ENCODE data around the gene B3GALT5.

Gene B3GALT5

GRCh38 chr21:39610703-39611102, 2.0 kb upstream of the B3GALT5 start:
- DNase-seq = no peak

DNA sequence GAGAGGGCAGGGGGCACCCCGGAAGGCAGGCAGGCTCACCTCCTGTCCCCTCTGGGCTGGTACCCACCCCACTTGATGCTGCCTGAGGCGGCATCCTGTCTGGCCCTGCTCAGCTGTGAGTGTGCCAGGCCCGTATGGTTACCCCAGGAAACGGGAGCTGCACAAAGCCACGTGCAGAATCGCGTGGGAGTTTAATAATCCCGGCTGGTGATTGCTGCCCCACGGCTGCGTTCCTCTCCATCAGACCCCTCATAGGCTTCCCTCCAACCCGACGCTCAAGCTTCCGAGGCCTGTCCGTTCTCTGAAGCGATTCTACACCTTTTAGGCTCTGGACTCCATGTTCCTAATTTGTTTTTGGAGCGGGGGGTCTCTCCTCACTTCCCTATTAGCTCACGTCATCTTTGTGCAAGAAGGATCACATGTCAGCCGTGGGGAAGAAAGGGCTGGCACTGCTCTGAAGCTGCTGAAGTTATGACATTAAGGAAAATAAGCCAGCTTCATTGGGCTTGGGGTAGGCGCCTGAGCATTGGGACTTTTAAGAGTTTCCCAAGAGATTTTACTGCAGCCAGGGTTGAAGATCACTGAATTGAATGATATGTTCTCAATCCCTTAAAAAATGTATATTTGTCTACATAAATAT, 1.1 kb upstream of the B3GALT5 start:
- DNase-seq = no peak

GRCh38 chr21:39613041-39613934, 548 bp downstream of the B3GALT5 start:
- DNase-seq = no peak

DNA sequence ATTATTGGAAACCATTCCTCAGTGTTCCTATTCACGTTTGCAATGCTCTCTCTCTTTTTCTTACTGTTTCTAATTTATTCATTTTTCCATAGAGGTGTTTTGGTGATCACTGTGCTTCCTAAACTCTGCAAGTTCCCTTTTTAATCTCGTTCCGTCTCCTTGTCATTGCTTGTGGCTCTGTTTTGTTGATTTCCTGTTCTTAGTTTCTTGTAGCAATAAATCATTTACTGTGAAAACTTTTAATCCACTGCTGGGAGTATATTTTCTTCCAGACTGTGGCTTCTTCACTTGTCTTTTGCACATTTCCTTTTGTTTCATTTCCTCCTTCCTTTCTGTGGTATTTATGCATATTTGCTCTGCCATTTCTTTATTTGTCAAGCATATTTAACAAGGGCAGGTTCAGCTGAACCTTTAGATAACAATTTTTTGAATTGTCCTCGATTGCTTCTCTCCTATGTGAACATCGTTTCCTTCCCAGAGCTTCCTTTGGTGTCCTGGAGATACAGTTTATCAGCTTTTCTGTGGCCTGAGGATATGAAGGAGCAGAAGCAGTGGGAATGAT, 3.6 kb downstream of the B3GALT5 start:
- no peak for DNase-seq

- DNase-seq = no peak
Measured at GRCh38 chr21:39620856-39621255, 8.1 kb downstream of the B3GALT5 start.

GRCh38 chr21:39625211-39625895, 12.6 kb downstream of the B3GALT5 start:
- no peak for DNase-seq

DNA sequence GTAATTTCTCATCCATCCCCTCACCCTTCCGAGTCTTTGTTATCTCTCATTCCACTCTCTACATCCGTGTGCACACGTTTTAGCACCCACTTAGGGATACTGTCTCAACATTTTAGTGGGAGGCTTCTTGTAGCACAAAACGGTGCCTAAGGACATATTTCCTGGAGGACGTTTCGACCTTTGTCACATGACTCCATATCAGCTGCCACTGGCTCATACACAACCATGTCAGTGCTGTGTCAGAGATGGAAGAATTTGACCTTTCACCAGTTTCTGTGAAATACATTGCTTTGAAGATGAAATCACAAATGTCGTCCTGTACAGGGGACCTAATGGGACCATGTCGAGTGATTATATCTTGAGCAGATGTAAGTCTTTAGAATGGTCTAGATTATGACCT, 15.6 kb downstream of the B3GALT5 start:
- DNase-seq = no peak

DNA sequence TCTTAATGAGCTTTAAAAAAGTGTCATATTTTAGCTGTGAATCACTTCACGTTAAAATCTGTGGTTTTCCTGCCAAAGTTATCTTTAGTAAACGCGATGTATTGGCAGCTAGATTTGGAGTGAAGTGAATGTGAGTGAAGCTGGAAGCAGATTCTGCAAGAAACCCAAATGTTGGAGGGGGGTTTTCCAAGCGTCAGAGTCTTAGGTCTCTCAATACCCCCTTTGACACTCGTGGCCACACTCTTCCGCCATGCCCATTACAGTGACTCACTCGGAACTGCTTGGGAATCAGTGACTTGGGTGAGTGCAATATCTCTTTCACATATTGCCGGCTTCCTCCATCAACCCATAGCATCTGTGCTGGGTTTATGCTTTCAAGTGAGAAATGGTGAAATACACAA, 17.5 kb downstream of the B3GALT5 start:
- no peak for DNase-seq

DNA sequence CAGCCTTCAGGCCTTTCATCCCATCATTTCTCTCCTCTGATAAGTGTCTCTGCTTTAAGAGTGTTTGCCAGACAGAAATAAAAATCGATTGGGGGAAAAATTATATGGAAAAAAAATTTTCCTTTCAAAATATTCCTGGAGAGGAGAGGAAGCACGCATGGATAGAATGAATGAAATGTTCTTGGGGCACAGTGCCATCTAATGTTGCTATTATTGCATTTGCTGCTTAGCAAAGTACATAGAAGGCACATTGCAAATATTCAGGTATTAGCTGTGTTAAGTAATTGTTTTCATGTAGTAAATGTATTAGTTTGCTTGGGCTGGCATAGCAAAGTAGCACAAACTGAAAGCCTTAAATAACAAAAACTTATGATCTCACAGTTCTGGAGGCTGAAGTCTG, 18.1 kb downstream of the B3GALT5 start:
- no peak for DNase-seq

GRCh38 chr21:39631842-39632562, 19.3 kb downstream of the B3GALT5 start:
- no peak for DNase-seq

GRCh38 chr21:39632796-39633442, 20.2 kb downstream of the B3GALT5 start:
- no peak for DNase-seq

DNA sequence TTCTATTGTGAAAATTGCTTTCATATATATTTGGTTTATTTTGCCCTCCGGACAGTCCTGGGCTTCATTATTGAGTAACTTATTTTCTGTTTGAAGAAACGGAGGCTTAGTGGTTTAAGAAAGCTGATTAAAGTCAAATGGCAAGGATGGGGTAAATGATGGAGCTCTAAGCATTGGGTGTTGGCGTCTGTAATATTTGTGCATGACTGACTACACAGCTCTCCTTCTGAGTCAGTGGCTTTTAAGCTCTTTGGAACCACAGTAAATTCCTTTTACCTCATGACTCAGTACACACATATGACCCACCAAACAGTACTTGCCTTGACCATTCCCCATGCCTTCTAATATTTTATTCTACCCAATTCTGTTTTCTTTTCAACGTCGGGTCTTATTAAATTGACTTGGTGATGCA, 21.0 kb downstream of the B3GALT5 start:
- no peak for DNase-seq

GRCh38 chr21:39634507-39634906, 21.8 kb downstream of the B3GALT5 start:
- DNase-seq = no peak

GRCh38 chr21:39637197-39637970, 24.6 kb downstream of the B3GALT5 start:
- no peak for DNase-seq

GRCh38 chr21:39637971-39638240, 25.2 kb downstream of the B3GALT5 start:
- DNase-seq = no peak

DNA sequence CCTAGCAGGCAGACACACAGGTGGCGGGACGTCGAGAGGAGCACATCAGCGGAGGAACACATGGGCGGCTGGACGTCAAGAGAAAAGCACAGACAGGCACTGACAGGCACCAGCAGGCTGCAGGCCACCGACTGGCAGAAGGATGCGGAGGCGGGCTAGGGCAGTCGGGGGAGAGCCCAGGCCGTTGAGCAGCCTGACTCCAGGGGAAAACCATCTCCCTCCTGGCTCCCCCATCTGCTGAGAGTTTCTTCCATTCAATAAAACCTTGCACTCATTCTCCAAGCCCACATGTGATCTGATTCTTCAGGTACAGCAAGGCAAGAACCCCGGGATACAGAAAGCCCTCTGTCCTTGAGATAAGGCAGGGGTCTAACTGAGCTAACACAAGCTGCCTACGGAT, 25.5 kb downstream of the B3GALT5 start:
- no peak for DNase-seq

DNA sequence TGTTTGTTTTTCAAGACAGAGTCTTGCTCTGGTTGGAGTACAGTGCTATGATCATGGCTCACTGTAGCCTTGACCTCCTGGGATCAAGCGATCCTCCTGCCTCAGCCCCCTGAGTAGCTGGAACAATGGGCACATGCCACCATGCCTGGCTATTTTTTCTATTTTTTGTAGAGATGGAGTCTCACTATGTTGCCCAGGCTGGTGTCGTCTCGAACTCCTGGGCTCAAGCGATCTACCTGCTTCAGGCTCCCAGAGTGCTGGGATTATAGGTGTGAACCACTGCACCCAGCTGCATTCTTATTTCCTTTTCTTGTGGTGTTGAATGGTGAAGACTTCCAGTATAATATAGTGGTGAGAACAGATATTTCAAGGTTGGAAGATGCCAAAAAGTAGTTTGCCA, 28.0 kb downstream of the B3GALT5 start:
- no peak for DNase-seq

DNA sequence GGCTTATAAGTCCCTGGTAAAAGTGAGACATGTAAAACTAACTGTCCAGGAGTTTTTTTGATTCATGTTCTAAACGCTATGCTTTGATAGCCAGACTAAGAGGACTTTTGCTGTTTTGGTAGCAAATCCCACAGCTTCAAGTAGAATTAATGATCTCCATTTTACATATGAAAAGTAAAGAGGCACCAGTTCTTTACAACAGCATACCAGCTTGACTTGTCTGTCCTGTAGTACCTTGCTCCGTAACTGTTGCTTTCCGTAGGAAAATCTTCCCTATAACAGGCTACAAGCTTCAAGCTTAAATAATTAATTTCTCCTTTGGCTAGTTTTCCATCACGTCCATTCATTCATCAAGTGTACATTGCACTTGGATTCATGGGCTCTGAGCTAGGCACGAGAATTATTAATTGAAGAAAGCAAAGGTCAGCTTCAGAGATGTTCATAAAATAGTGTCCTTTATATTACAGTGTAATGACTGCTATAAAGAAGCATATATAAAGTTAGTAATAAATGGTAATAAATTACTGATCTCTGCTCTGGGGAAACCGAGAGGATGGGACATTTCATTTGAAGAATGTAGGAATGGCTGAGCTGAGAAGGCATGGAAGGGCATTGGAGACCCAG, 29.2 kb downstream of the B3GALT5 start:
- DNase-seq = no peak

- DNase-seq = no peak
Measured at GRCh38 chr21:39644062-39644560, 31.4 kb downstream of the B3GALT5 start.

- DNase-seq = no peak
Measured at GRCh38 chr21:39645331-39645730, 32.6 kb downstream of the B3GALT5 start.

DNA sequence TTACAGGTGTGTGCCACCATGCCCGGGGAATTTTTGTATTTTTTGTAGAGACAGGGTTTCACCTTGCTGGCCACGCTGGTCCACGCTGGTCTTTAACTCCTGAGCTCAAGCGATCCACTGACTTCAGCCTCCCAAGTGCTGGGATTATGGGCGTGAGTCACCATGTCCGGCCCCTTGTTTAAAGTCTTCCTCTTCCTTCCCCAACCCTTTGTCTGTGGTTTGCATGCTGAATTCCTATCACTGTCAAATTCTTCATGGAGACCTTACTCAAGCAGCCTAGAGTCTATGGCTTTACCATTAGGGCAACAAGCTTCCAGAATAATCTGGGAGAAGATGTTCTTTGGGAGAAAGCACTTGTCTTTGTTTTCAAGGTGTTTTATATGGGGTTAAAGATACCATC, 34.7 kb downstream of the B3GALT5 start:
- DNase-seq = no peak
